HepG2 (cell line): ENCODE data around the gene JKAMP. TPM values are rescaled to one million over a fixed set of nuclear protein-coding genes. Genes with fewer than 3 reads are reported as not detected.

Experiments used
- FOXA3 ChIP-seq: IDR thresholded peaks from 2 replicates; pipeline ENCODE4 v1.6.1; 2016; ENCODE audit warnings: missing genetic modification reagents, missing compliant biosample characterization
- HOXD1 ChIP-seq: sonication (generic); formaldehyde crosslinking; IDR thresholded peaks from 2 replicates; pipeline ENCODE4 v1.5.0; 2020; ENCODE audit warnings: missing genetic modification reagents
- MAX ChIP-seq: IDR thresholded peaks from 2 replicates; pipeline ENCODE4 v1.6.1; 2012; ENCODE audit warnings: inconsistent platforms
- MED8 ChIP-seq: sonication (generic); formaldehyde crosslinking; IDR thresholded peaks from 2 replicates; pipeline ENCODE4 v1.8.1; 2023; ENCODE audit warnings: mild to moderate bottlenecking, missing genetic modification reagents; ENCODE audit not compliant: insufficient replicate concordance
- MTF1 ChIP-seq: sonication (generic); formaldehyde crosslinking; IDR thresholded peaks from 2 replicates; pipeline ENCODE4 v1.5.0; 2020; ENCODE audit warnings: missing genetic modification reagents
- NPAS2 ChIP-seq: sonication (generic); formaldehyde crosslinking; IDR thresholded peaks from 2 replicates; pipeline ENCODE4 v1.8.0; 2022; ENCODE audit warnings: mild to moderate bottlenecking, missing genetic modification reagents, borderline replicate concordance
- PHB2 ChIP-seq: fragments of 450-650 bp; IDR thresholded peaks from 2 replicates; pipeline ENCODE4 v1.6.1; 2018; ENCODE audit not compliant: partially characterized antibody
- PLRG1 ChIP-seq: fragments of 450-650 bp; conservative IDR thresholded peaks from 2 replicates; pipeline ENCODE4 v1.6.1; 2016
- TCF7 ChIP-seq: sonication (generic); IDR thresholded peaks from 2 replicates; pipeline ENCODE4 v1.6.1; 2016; ENCODE audit warnings: antibody characterized with exemption, low read depth
- UBTF ChIP-seq: sonication (generic); formaldehyde crosslinking; IDR thresholded peaks from 2 replicates; pipeline ENCODE4 v1.4.0; 2020; ENCODE audit warnings: mild to moderate bottlenecking, missing genetic modification reagents
- ZFP62 ChIP-seq: sonication (generic); formaldehyde crosslinking; IDR thresholded peaks from 2 replicates; pipeline ENCODE4 v1.4.0; 2020; ENCODE audit warnings: missing genetic modification reagents
- ZFP82 ChIP-seq: sonication (generic); formaldehyde crosslinking; IDR thresholded peaks from 2 replicates; pipeline ENCODE4 v1.5.1; 2020; ENCODE audit warnings: mild to moderate bottlenecking, missing genetic modification reagents, borderline replicate concordance
- ZKSCAN8 ChIP-seq: IDR thresholded peaks from 2 replicates; pipeline ENCODE4 v1.6.1; 2016; ENCODE audit warnings: borderline replicate concordance, missing genetic modification reagents, missing compliant biosample characterization
- ZNF30 ChIP-seq: sonication (generic); formaldehyde crosslinking; IDR thresholded peaks from 2 replicates; pipeline ENCODE4 v1.5.0; 2020; ENCODE audit warnings: mild to moderate bottlenecking, missing genetic modification reagents
- ZNF407 ChIP-seq: sonication (generic); formaldehyde crosslinking; IDR thresholded peaks from one replicate; pipeline ENCODE4 v1.5.1; 2020; ENCODE audit warnings: mild to moderate bottlenecking, missing genetic modification reagents; ENCODE audit errors: not compliant biosample characterization
- ZNF484 ChIP-seq: sonication (generic); formaldehyde crosslinking; IDR thresholded peaks from 2 replicates; pipeline ENCODE4 v1.5.1; 2020; ENCODE audit warnings: mild to moderate bottlenecking, low read depth, missing genetic modification reagents, borderline replicate concordance
- ZNF710 ChIP-seq: sonication (generic); formaldehyde crosslinking; IDR thresholded peaks from 2 replicates; pipeline ENCODE4 v1.5.0; 2020; ENCODE audit warnings: mild to moderate bottlenecking, missing genetic modification reagents, borderline replicate concordance
- polyA plus RNA-seq, 8 experiments: library from polyadenylated mRNA; depleted of rRNA in 3 of 8; stranded (reverse) in 7 of 8; unstranded in 1 of 8; fragments of >200 nt; fragmentation: Illumina TruSeq in 4 of 8; extraction: Trizol in 4 of 8; gene quantifications; 2 replicates each; pipeline versions ENCODE4 v1.2.1 to v1.2.3, GENCODE V29; 2011 to 2016; ENCODE audit warnings: low read depth in 4 of 8, missing spikeins in 1 of 8, mixed read lengths in 1 of 8; ENCODE audit not compliant: insufficient read depth in 1 of 8
- total RNA-seq, 5 experiments: library from RNA; depleted of rRNA; stranded (reverse); fragments of >200 nt; fragmentation: Illumina TruSeq; extraction: Trizol; gene quantifications; 2 replicates each; pipeline ENCODE4 v1.2.3, GENCODE V29; 2016; ENCODE audit warnings: low read depth in 1 of 5

JKAMP gene
- total and polyA plus RNA-seq, 2 of the 13 experiments (the other 11 are each of a cell fraction or from before 2014, with no cell fraction given) = 56.4 to 135 TPM

GRCh38 chr14:59464486-59465315 is 19.6 kb upstream of the JKAMP start (continued):
- TF ChIP-seq ZNF407 (CRISPR knock-in tag) (no peak), ZKSCAN8 (CRISPR knock-in tag) (no peak), ZNF484 (CRISPR knock-in tag) (no peak), MAX (peak; percentile 26), ZNF710 (CRISPR knock-in tag) (no peak), MED8 (no peak), UBTF (peak; percentile 71; the same call in 1 of the 2 replicates), NPAS2 (CRISPR knock-in tag) (no peak), FOXA3 (CRISPR knock-in tag) (no peak), ZFP82 (CRISPR knock-in tag) (0 out of 2 replicates have a peak, but pooled peaks have one; percentile 37), TCF7 (no peak), HOXD1 (CRISPR knock-in tag) (peak; percentile 29; the same call in 1 of the 2 replicates), ZNF30 (CRISPR knock-in tag) (no peak), PLRG1 (no peak), MTF1 (CRISPR knock-in tag) (no peak), ZFP62 (CRISPR knock-in tag) (no peak), PHB2 (no peak)
